GM12892 (cell line): ENCODE data around the gene TRPM7.
"Not testable (repeated sequence)": the region's sequence is repeated elsewhere in the genome, so short reads cannot be mapped to it uniquely, and the experiment has no call there.

Experiments
- POLR2A ChIP-seq: IDR thresholded peaks from 2 replicates; pipeline ENCODE4 v1.6.1; 2011; ENCODE audit warnings: low read depth, low read length, control low read depth
- POLR2AphosphoS5 ChIP-seq: IDR thresholded peaks from 2 replicates; pipeline ENCODE4 v1.6.1; 2011; ENCODE audit warnings: low read depth, low read length, control low read depth

DNA sequence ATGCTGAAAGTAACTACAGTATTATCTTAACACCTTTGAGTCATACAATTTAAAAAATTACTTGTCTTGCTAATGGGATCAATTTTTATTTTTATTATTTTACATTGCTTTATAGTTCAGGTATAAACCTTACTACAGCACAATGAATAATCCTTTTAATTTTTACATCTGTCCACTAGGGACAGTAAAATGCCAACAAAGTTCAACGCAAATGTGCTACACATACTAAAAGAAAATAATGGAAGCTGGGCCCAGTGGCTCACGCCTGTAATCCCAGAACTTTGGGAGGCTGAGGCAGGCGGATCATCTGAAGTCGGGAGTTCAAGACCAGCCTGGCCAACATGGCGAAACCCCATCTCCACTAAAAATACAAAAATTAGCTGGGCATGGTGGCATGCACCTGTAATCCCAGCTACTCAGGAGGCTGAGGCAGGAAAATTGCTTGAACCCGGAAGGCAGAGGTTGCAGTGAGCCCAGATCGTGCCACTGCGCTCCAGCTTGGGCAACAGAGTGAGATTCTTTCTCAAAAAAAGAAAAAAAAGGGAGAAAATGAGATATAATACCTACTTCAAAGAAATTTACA, 64.1 kb downstream of the TRPM7 start:
- TF ChIP-seq POLR2A, POLR2AphosphoS5: not testable (repeated sequence)
